GM21367 (cell line): ENCODE data around the gene HABP2.

Experiments used
- ATAC-seq: cut with Tn5 transposase; IDR thresholded peaks from one replicate; pipeline ENCODE4 v1.9.1; 2021; ENCODE audit not compliant: unreplicated experiment

HABP2 gene

GRCh38 chr10:113627836-113628235, 75.0 kb downstream of the HABP2 start:
- ATAC-seq = no peak

- no peak for ATAC-seq
Measured at GRCh38 chr10:113628607-113629153, 75.8 kb downstream of the HABP2 start.

GRCh38 chr10:113630929-113631533, 78.2 kb downstream of the HABP2 start:
- no peak for ATAC-seq

GRCh38 chr10:113631684-113632367, 79.0 kb downstream of the HABP2 start:
- ATAC-seq = no peak
